ENCODE results near the gene RTCA. TPM values are rescaled to one million over a fixed set of nuclear protein-coding genes. Genes with fewer than 3 reads are reported as not detected.
"Not testable (repeated sequence)": the region's sequence is repeated elsewhere in the genome, so short reads cannot be mapped to it uniquely, and the experiment has no call there.

The RTCA gene
- total and polyA plus RNA-seq, 9 donors = 25.0 to 31.2 (median 29.0) TPM

DNA sequence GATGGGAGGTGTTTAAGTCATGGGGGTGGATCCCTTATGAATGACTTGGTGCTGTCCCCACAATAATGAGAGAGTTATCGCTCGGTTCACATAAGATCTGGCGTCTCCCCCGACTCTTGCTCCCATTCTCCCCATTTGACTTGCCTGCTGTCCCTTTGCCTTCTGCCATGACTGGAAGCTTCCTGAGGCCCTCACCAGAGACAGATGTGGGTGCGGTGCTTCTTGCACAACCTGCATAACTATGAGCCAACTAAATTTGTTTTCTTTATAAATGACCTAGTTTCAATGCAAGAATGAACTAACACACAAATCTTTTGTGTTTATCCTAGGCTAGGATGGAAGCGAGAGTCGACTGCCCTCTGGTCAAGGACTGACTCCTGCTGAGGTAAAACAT lies 55.1 kb downstream of the RTCA start:
- 96% methylated on average over 4 of the region's 7 CpGs for WGBS (ENCODE audit: insufficient coverage)
- Histone ChIP-seq H3K9me3 (replicated peaks; ENCODE audit: control insufficient read depth, low read depth, low read length) (peaks cover 4% of the 10 kb centered on the region), H3K4me3 (ENCODE audit: low read length) (no peak overlapping the region), H3K4me1 (ENCODE audit: control insufficient read depth, insufficient read depth, low read length) (no peaks in the 10 kb centered on the region), H3K27me3 (ENCODE audit: control insufficient read depth, insufficient read depth, low read length) (no peaks in the 10 kb centered on the region), H3K36me3 (ENCODE audit: control insufficient read depth, insufficient read depth, low read length) (no peaks in the 10 kb centered on the region), H3K27ac (ENCODE audit: low read length) (no peak overlapping the region)
- no peak for DNase-seq

DNA sequence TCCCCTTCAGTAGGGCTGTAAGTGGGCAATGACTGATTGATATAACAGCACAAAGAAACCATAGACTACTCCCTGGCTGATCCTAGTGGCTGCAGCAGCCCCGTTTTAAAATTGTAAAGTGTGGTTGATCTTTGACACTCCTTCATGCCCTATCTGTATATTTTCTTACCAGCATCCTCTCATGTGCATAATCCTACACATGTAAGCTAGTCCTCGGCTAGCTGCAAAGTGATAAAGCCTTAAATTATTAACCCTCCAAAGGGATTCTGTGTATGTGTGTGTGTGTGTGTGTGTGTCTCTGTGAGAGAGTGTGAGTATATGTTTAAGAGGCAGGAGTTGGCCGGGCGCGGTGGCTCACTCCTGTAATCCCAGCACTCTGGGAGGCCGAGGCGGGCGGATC lies 55.5 kb downstream of the RTCA start:
- H3K4me3 ChIP-seq (ENCODE audit: low read length) = no peak overlapping the region
- no peaks in the 10 kb centered on the region for H3K4me1 ChIP-seq (ENCODE audit: control insufficient read depth, insufficient read depth, low read length)
- no peaks in the 10 kb centered on the region for H3K36me3 ChIP-seq (ENCODE audit: control insufficient read depth, insufficient read depth, low read length)
- no peak for DNase-seq
- peaks cover 4% of the 10 kb centered on the region for H3K9me3 ChIP-seq (replicated peaks; ENCODE audit: control insufficient read depth, low read depth, low read length)
- no peaks in the 10 kb centered on the region for H3K27me3 ChIP-seq (ENCODE audit: control insufficient read depth, insufficient read depth, low read length)
- H3K27ac ChIP-seq (ENCODE audit: low read length) = no peak overlapping the region
- no CpG with 5 or more reads among the region's 8 CpGs for WGBS (ENCODE audit: insufficient coverage)

DNA sequence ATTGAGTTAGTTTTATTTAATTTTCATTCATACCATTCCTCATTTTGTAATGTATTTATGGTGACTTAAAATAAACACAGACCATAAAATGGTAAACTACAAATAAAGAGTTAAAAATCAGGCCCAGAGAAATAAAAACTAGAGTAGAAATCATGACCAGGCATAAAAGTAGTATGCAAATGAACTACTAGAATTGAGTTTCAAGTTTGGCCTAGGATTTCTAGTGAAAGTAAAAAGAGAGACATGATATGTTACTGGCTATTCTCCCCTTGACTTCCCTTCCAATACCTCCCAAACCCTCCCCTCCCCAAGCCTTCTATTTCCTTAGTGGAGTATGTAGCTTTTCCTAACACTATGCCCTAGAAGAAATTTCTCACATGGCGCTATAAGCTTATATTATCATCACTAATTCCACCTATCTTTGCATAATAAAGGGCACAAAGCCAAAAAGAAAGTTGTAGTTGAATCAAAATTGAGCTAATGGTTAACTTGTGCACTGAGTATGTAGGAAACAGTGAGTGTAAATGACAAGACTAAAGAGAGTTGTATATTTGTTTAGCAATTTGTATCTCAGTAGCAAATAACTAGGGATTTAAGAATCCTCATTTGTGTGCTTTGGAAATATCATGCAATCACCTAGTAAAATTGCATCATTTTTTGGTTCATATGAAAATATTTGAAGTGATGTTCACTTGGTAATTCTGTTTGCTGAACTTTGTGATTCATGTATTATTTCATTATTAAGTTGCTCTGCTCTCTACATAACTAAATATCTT lies 56.6 kb downstream of the RTCA start:
- H3K27me3 ChIP-seq (ENCODE audit: control insufficient read depth, insufficient read depth, low read length) = no peaks in the 10 kb centered on the region
- no CpG with 5 or more reads among the region's 1 CpG for WGBS (ENCODE audit: insufficient coverage)
- no peak overlapping the region for H3K4me3 ChIP-seq (ENCODE audit: low read length)
- no peaks in the 10 kb centered on the region for H3K4me1 ChIP-seq (ENCODE audit: control insufficient read depth, insufficient read depth, low read length)
- DNase-seq = peak; percentile 67
- H3K9me3 ChIP-seq (replicated peaks; ENCODE audit: control insufficient read depth, low read depth, low read length) = peaks cover 4% of the 10 kb centered on the region
- H3K27ac ChIP-seq (ENCODE audit: low read length) = peak overlapping the region; percentile 53
- H3K36me3 ChIP-seq (ENCODE audit: control insufficient read depth, insufficient read depth, low read length) = no peaks in the 10 kb centered on the region

DNA sequence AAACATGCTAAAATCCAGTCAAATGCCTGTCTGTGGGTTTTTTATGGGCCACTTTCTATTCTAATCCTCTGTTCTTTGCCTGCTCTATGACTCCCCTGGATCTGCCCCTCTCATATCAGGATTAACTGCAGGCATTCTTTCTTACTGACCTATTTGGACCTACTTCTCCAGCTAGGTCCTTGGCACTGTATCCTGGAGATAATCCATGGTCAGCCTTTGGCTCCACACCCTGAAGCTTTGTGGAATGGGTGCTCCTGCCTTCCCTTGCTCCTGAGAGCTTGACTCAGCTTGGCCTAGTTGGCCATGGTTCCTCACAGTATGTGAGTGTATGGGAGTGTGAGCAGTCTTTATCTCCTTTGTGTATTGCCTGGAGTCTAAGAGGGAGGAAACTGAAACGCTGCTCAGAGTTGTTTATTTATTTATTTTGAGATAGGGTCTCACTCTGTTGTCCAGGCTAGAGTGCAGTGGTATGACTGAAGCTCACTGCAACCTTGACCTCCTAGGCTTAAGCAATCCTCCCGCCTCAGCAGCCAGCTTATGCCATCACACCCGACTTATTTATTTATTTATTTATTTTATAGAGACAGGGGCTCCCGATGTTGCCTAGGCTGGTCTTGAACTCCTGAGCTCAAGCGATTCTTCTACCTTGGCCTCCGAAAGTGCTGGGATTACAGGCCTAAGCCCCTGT lies 57.5 kb downstream of the RTCA start:
- Histone ChIP-seq H3K4me3 (ENCODE audit: low read length) (no peak overlapping the region), H3K36me3 (ENCODE audit: control insufficient read depth, insufficient read depth, low read length) (no peaks in the 10 kb centered on the region), H3K27me3 (ENCODE audit: control insufficient read depth, insufficient read depth, low read length) (no peaks in the 10 kb centered on the region), H3K9me3 (replicated peaks; ENCODE audit: control insufficient read depth, low read depth, low read length) (peaks cover 4% of the 10 kb centered on the region), H3K4me1 (ENCODE audit: control insufficient read depth, insufficient read depth, low read length) (no peaks in the 10 kb centered on the region), H3K27ac (ENCODE audit: low read length) (peak overlapping the region; percentile 53)
- DNase-seq = peak; percentile 43
- WGBS (ENCODE audit: insufficient coverage) = no CpG with 5 or more reads among the region's 6 CpGs

DNA sequence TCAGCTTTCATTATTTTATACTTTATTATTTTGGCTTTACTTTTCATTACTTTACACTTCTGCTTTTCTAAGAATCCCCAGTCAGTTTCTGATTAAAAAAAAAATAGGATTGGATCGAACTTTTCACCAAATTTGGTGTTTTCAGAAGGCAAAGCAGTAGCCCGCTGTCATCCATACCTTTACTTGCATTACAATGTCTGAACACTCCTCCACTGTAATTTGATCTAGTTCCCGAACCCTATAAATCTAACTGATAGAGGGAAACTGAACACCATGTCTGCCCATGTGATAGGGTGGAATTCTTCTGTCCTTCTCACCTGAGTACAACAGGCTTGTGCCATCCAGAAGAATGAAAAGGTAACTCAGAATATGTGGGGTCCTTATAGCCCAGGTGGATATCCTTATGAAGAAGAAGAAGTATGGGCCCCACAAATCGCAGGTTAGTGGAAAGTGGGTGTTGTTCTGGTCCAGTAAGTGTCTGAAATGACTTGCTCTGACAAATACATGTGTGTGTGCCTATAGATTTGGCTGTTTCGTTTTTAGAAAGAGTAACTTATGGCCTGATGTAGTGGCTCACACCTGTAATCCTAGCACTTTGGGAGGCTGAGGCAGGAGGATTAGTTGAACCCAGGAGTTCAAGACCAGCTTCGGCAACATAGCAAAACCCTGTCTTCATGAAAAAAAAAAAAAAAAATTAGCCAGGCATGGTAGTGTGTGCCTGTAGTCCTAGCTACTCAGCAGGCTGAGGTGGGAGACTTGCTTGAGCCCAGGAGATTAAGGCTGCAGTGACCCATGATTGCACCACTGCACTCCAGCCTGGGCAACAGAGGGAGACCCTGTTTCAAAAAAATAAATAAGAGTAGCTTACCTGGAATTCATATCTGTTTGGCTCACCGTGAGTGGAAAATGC lies 59.7 kb downstream of the RTCA start:
- WGBS (ENCODE audit: insufficient coverage) = 81% methylated on average over 3 of the region's 7 CpGs
- Histone ChIP-seq H3K27ac (ENCODE audit: low read length) (no peak overlapping the region), H3K4me1 (ENCODE audit: control insufficient read depth, insufficient read depth, low read length) (no peaks in the 10 kb centered on the region), H3K36me3 (ENCODE audit: control insufficient read depth, insufficient read depth, low read length) (no peaks in the 10 kb centered on the region), H3K9me3 (replicated peaks; ENCODE audit: control insufficient read depth, low read depth, low read length) (no peaks in the 10 kb centered on the region), H3K4me3 (ENCODE audit: low read length) (no peak overlapping the region), H3K27me3 (ENCODE audit: control insufficient read depth, insufficient read depth, low read length) (no peaks in the 10 kb centered on the region)
- DNase-seq = no peak

DNA sequence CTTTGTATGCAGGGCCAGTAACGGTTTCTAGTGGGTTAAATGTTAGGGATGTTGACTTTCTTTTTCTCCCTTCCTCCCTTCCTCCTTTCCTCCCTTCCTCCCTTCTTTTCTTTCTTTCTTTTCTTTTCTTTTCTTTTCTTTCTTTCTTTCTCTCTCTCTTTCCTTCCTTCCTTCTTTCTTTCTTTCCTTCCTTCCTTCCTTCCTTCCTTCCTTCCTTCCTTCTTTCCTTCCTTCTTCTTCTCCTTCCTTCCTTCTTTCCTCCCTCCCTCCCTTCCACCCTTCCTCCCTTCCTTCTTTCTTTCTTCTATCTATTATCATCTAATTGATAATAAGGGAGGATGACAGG lies 60.3 kb downstream of the RTCA start:
- not testable (repeated sequence) for H3K36me3 ChIP-seq (ENCODE audit: control insufficient read depth, insufficient read depth, low read length); H3K4me3 ChIP-seq (ENCODE audit: low read length); H3K27me3 ChIP-seq (ENCODE audit: control insufficient read depth, insufficient read depth, low read length); H3K4me1 ChIP-seq (ENCODE audit: control insufficient read depth, insufficient read depth, low read length); H3K27ac ChIP-seq (ENCODE audit: low read length); H3K9me3 ChIP-seq (replicated peaks; ENCODE audit: control insufficient read depth, low read depth, low read length); DNase-seq
- no CpG with 5 or more reads among the region's 1 CpG for WGBS (ENCODE audit: insufficient coverage)

DNA sequence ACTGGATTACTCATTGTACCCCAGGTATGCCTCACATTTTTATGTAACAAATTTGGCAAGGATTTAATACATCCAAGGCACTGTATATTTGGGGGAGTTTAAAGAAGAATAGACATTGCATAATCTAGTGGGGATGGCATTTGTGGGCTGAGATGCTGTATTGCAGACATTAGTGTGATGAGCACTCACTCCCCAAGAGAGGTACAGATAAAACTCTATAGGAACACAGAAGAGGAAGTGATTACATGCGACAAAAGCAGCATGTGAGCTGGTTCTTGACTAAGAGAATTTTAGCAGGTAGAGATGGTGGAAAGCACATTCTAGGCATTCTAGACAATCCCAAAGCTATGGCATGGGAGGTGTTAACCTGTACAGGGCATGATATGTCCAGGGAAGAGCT lies 62.1 kb downstream of the RTCA start:
- Histone ChIP-seq H3K27me3 (ENCODE audit: control insufficient read depth, insufficient read depth, low read length) (no peaks in the 10 kb centered on the region), H3K36me3 (ENCODE audit: control insufficient read depth, insufficient read depth, low read length) (no peaks in the 10 kb centered on the region), H3K9me3 (replicated peaks; ENCODE audit: control insufficient read depth, low read depth, low read length) (no peaks in the 10 kb centered on the region), H3K4me3 (ENCODE audit: low read length) (no peak overlapping the region), H3K27ac (ENCODE audit: low read length) (no peak overlapping the region), H3K4me1 (ENCODE audit: control insufficient read depth, insufficient read depth, low read length) (no peaks in the 10 kb centered on the region)
- WGBS (ENCODE audit: insufficient coverage) = no CpG with 5 or more reads among the region's 1 CpG
- no peak for DNase-seq

DNA sequence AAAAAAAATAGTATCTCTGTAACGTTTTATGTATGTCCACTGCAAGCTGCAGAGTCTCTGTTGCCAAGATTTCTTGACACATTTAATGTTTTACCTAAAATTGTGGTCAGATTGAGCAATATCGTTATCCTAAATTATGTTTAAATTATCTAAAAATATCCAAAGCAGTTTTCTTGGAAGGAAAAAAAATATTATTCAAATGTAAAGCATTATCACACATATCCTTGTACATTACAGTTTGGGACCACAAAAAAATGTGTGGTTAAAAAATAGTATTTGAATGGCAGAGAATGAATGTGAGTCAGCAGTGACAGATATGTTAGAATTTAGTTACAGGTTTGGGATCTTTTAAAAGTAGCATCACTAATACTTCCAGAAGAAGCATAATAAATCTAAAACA lies 65.1 kb downstream of the RTCA start:
- not testable (repeated sequence) for H3K9me3 ChIP-seq (replicated peaks; ENCODE audit: control insufficient read depth, low read depth, low read length); H3K4me3 ChIP-seq (ENCODE audit: low read length); H3K36me3 ChIP-seq (ENCODE audit: control insufficient read depth, insufficient read depth, low read length); H3K4me1 ChIP-seq (ENCODE audit: control insufficient read depth, insufficient read depth, low read length); DNase-seq; H3K27ac ChIP-seq (ENCODE audit: low read length); H3K27me3 ChIP-seq (ENCODE audit: control insufficient read depth, insufficient read depth, low read length)
- WGBS (ENCODE audit: insufficient coverage) = no CpG with 5 or more reads among the region's 2 CpGs

DNA sequence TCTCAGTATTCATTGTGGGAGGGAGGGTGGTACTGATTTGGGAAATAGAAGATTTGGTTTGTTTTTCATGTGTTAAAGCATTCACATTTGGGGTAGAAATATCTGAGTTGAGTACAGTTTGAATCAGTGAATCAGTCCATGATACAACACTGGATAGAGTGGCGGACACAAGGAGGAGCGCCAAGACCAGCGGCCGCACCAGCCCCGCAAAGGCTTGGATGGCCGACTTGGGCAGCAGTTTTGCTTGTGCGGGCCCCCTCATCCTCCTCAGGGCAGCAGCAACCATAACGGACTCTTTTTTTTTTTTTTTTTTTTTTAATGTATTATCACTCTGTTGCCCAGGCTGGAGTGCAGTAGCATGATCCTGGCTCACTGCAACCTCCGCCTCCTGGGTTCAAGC lies 66.3 kb downstream of the RTCA start:
- Histone ChIP-seq H3K4me1 (ENCODE audit: control insufficient read depth, insufficient read depth, low read length) (no peaks in the 10 kb centered on the region), H3K27me3 (ENCODE audit: control insufficient read depth, insufficient read depth, low read length) (no peaks in the 10 kb centered on the region), H3K27ac (ENCODE audit: low read length) (no peak overlapping the region), H3K4me3 (ENCODE audit: low read length) (no peak overlapping the region), H3K9me3 (replicated peaks; ENCODE audit: control insufficient read depth, low read depth, low read length) (no peaks in the 10 kb centered on the region), H3K36me3 (ENCODE audit: control insufficient read depth, insufficient read depth, low read length) (no peaks in the 10 kb centered on the region)
- DNase-seq = no peak
- WGBS (ENCODE audit: insufficient coverage) = 89% methylated on average over 7 of the region's 9 CpGs

DNA sequence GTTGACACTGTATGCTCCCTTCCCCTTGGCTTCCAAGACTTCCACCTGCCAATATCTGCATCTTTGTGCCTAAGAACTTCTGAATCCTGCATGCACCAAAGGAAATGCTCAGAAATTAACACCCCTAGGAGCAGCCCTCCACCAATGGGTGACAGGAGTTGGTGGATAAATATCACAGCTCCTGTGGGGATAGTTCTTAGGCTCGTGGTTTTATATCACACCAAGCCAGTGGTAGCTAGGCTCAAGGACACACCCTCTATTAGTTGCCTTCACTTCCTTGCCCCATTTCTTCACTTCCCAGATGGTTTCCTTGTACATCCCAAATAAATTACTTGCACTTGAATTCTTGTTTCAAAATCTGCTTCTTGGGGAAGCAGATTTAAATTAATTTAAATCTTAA lies 69.4 kb downstream of the RTCA start:
- Histone ChIP-seq H3K27me3 (ENCODE audit: control insufficient read depth, insufficient read depth, low read length) (no peaks in the 10 kb centered on the region), H3K4me3 (ENCODE audit: low read length) (no peak overlapping the region), H3K4me1 (ENCODE audit: control insufficient read depth, insufficient read depth, low read length) (no peaks in the 10 kb centered on the region), H3K27ac (ENCODE audit: low read length) (no peak overlapping the region), H3K36me3 (ENCODE audit: control insufficient read depth, insufficient read depth, low read length) (no peaks in the 10 kb centered on the region), H3K9me3 (replicated peaks; ENCODE audit: control insufficient read depth, low read depth, low read length) (no peaks in the 10 kb centered on the region)
- DNase-seq = no peak
- WGBS (ENCODE audit: insufficient coverage) = no CpG with 5 or more reads among the region's 1 CpG
